ENCODE results near the gene BMPR1B. TPM values are rescaled to one million over a fixed set of nuclear protein-coding genes. Genes with fewer than 3 reads are reported as not detected.

Gene BMPR1B
- total RNA-seq, 1 experiment from 2014 or later: 0.35 TPM

DNA sequence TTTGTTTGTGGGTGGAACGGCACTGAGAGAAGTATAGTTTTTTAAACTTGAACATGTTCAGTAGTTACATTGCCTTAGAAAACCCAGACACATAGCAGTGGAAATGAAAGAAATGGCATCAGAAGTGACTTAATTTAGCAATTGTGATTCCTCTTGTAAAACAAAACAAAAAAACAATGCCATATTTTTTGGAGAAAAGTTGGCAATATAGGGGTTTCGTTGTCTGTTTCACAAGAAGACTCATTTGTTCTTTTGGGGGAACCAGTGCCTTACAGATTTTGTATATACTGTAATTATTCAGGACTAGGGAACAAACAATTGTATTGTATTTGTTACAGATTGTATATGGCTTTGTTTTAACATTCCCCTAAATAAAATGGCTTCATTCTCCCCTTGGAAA, 400.3 kb downstream of the BMPR1B start:
- no CpG with 5 or more reads among the region's 2 CpGs for WGBS (ENCODE audit: extremely low coverage, insufficient read length, low lambda C conversion rate)
- H3K4me2 ChIP-seq (ENCODE audit: insufficient read depth, insufficient read length, low read length): no peak overlapping the region
- no peak overlapping the region for H2BK120ac ChIP-seq (ENCODE audit: low read depth, low read length, poor library complexity, severe bottlenecking)
- H3K4ac ChIP-seq (ENCODE audit: low read depth, low read length): no peak overlapping the region
- DNase-seq: no peak
- H3K27me3 ChIP-seq (ENCODE audit: insufficient read depth, low read length): no peaks in the 10 kb centered on the region
- no peak overlapping the region for H2BK5ac ChIP-seq (ENCODE audit: insufficient read length, low read length)
- no peak overlapping the region for H3K9ac ChIP-seq (ENCODE audit: extremely low read depth, insufficient read length, low read length)
- H3K18ac ChIP-seq (ENCODE audit: insufficient read length, low read depth, low read length): no peak overlapping the region
- H3K27ac ChIP-seq (ENCODE audit: insufficient read length, low read depth, low read length): no peak overlapping the region
- no peak overlapping the region for H2BK12ac ChIP-seq (ENCODE audit: insufficient read length, low read depth, low read length)
- H3K56ac ChIP-seq (ENCODE audit: insufficient read length, low read depth, low read length): no peak overlapping the region
- H4K91ac ChIP-seq (ENCODE audit: insufficient read length, low read depth, low read length): no peak overlapping the region
- no peak overlapping the region for H2AK5ac ChIP-seq (ENCODE audit: insufficient read length, low read length)
- Mint-ChIP-seq H3K27ac (no peak overlapping the region), H3K36me3 (ENCODE audit: insufficient read depth in 1 of 3, low read depth in 3 of 3) (no peaks in the 10 kb centered on the region; a peak in 1 of 7 replicates), H3K4me1 (peaks cover 24 to 27% of the 10 kb centered on the region in 2 experiments), H3K27me3 (ENCODE audit: low read depth) (no peaks in the 10 kb centered on the region), H3K4me3 (no peak overlapping the region), H3K9me3 (peaks cover 0 to 2% of the 10 kb centered on the region in 2 experiments; a peak in 1 of 5 replicates)
- no peak overlapping the region for H2BK15ac ChIP-seq (ENCODE audit: low read depth, low read length)
- H2AFZ ChIP-seq (ENCODE audit: low read length): no peak overlapping the region
- H3T11ph ChIP-seq (ENCODE audit: low read length): no peak overlapping the region
- H3K79me1 ChIP-seq (ENCODE audit: insufficient read depth, low read depth, low read length, poor library complexity, severe bottlenecking): no peaks in the 10 kb centered on the region
- TF ChIP-seq, protein P1, sequence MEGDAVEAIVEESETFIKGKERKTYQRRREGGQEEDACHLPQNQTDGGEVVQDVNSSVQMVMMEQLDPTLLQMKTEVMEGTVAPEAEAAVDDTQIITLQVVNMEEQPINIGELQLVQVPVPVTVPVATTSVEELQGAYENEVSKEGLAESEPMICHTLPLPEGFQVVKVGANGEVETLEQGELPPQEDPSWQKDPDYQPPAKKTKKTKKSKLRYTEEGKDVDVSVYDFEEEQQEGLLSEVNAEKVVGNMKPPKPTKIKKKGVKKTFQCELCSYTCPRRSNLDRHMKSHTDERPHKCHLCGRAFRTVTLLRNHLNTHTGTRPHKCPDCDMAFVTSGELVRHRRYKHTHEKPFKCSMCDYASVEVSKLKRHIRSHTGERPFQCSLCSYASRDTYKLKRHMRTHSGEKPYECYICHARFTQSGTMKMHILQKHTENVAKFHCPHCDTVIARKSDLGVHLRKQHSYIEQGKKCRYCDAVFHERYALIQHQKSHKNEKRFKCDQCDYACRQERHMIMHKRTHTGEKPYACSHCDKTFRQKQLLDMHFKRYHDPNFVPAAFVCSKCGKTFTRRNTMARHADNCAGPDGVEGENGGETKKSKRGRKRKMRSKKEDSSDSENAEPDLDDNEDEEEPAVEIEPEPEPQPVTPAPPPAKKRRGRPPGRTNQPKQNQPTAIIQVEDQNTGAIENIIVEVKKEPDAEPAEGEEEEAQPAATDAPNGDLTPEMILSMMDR (conservative IDR thresholded peaks at IDR 0.05): no peak
- H3K23ac ChIP-seq (ENCODE audit: insufficient read length, low read depth, low read length): no peak overlapping the region
- H4K20me1 ChIP-seq (ENCODE audit: control insufficient read depth, insufficient read depth, insufficient read length): no peaks in the 10 kb centered on the region
- no peaks in the 10 kb centered on the region for H3K23me2 ChIP-seq (ENCODE audit: insufficient read length, low read depth, low read length, poor library complexity, severe bottlenecking)
- no peak overlapping the region for H2BK20ac ChIP-seq (ENCODE audit: low read depth, low read length, poor library complexity, severe bottlenecking)
- no peaks in the 10 kb centered on the region for H3K9me3 ChIP-seq (ENCODE audit: control insufficient read depth, low read depth, low read length)
- H3K79me2 ChIP-seq (ENCODE audit: insufficient read depth, low read length): no peaks in the 10 kb centered on the region
- H3K4me1 ChIP-seq (ENCODE audit: insufficient read depth, low read length): peaks cover 4% of the 10 kb centered on the region; the same call in 1 of the 2 replicates
- H3K14ac ChIP-seq (ENCODE audit: insufficient read depth, low read length): no peak overlapping the region
- H4K5ac ChIP-seq (ENCODE audit: insufficient read length, low read depth, low read length): no peak overlapping the region
- H4K8ac ChIP-seq (replicated peaks; ENCODE audit: insufficient read length, low read depth, low read length): no peak overlapping the region

Measured in H9 (cell line).